Tibial nerve (tissue), 4 donors: ENCODE measurements around the gene AP3B1. TPM values are rescaled to one million over a fixed set of nuclear protein-coding genes. Genes with fewer than 3 reads are reported as not detected.

Experiments used
- DNase-seq, 2 donors: peaks; one replicate each; pipeline ENCODE4 v3.0.0-alpha.2; 2019; ENCODE audit warnings: low spot score in 2 of 2
- H3K27ac ChIP-seq, 4 donors: fragments of 200-600 bp; sonication (generic) in 3 of 4; one replicate each; pipeline ENCODE4 v1.5.1; 2017 to 2019; ENCODE audit warnings: mild to moderate bottlenecking in 1 of 4
- H3K27me3 ChIP-seq, 2 donors: fragments of 200-600 bp; sonication (generic) in 1 of 2; one replicate each; pipeline versions ENCODE4 v1.5.1 to v1.6.0; 2017 to 2019
- H3K36me3 ChIP-seq, 3 donors: fragments of 200-600 bp; sonication (generic); one replicate each; pipeline ENCODE4 v1.5.1; 2018 to 2019
- H3K4me1 ChIP-seq, 4 donors: fragments of 200-600 bp; sonication (generic) in 3 of 4; one replicate each; pipeline ENCODE4 v1.5.1; 2017 to 2019
- H3K4me3 ChIP-seq, 4 donors: fragments of 200-600 bp; sonication (generic) in 3 of 4; one replicate each; pipeline ENCODE4 v1.5.1; 2017 to 2019; ENCODE audit warnings: mild to moderate bottlenecking in 1 of 4, moderate library complexity in 1 of 4
- H3K9me3 ChIP-seq, 4 donors: fragments of 200-600 bp; sonication (generic) in 3 of 4; one replicate each; pipeline ENCODE4 v1.5.1; 2017 to 2019
- EP300 ChIP-seq, 2 donors: sonication (generic); formaldehyde crosslinking; IDR thresholded peaks; one replicate each; pipeline ENCODE4 v1.6.1; 2017; ENCODE audit warnings: antibody characterized with exemption in 2 of 2, mild to moderate bottlenecking in 1 of 2
- POLR2A ChIP-seq, 2 donors: fragments of 450-650 bp; IDR thresholded peaks; one replicate each; pipeline ENCODE4 v1.6.1; 2017; ENCODE audit warnings: antibody characterized with exemption in 2 of 2, mild to moderate bottlenecking in 2 of 2, moderate library complexity in 2 of 2
- WGBS, 2 donors: methylation state at CpG; one replicate each; pipeline ENCODE4 v1.1.5; 2018; 5-methylcytosine and 5-hydroxymethylcytosine counted together
- total RNA-seq, 4 donors: library from RNA; depleted of rRNA; stranded (reverse); fragments of >200 nt; gene quantifications; one replicate each; pipeline ENCODE4 v1.1.0, GENCODE V29; 2016
- TF ChIP-seq, protein P1 (sequence below), 5 experiments: fragments of 200-600 bp in 3 of 5; fragments of 450-650 bp in 2 of 5; sonication (generic) in 3 of 5; IDR thresholded peaks; one replicate each; pipeline ENCODE4 v1.5.1; 2016 to 2019; ENCODE audit warnings: antibody characterized with exemption in 5 of 5, mild to moderate bottlenecking in 3 of 5, moderate library complexity in 2 of 5

AP3B1 gene
- total RNA-seq, 4 donors from 2014 or later, result 23.1 to 51.0 (median 44.2) TPM

DNA sequence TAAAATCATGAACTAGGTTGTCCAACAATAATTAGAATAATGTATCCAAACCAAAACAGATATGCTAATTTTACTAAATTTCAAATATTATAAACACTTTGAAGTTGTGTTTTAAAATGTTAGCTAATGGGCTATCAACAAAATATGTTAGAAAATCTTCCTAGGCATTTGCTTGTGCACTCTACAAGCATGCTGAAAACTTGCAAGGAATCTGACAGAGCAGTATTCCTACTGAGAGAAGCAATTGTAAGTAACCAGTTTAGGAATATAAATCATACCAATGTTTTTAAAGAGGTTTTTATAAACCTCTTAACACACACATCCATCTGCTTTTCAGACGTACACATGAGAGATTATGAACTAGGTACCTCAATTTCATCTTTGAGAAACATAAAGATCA lies 289.9 kb downstream of the AP3B1 start:
- DNase-seq, result no peak
- H3K27ac ChIP-seq, result no peak overlapping the region
- 79 to 91% methylated on average over 1 of the region's 1 CpG for WGBS, 2 donors
- H3K4me3 ChIP-seq, result no peak overlapping the region
- no peaks in the 10 kb centered on the region for H3K27me3 ChIP-seq
- no peaks in the 10 kb centered on the region for H3K9me3 ChIP-seq
- no peak for TF ChIP-seq POLR2A (IDR thresholded peaks at IDR 0.05)
- no peak for TF ChIP-seq EP300 (IDR thresholded peaks at IDR 0.05)
- TF ChIP-seq, protein P1, sequence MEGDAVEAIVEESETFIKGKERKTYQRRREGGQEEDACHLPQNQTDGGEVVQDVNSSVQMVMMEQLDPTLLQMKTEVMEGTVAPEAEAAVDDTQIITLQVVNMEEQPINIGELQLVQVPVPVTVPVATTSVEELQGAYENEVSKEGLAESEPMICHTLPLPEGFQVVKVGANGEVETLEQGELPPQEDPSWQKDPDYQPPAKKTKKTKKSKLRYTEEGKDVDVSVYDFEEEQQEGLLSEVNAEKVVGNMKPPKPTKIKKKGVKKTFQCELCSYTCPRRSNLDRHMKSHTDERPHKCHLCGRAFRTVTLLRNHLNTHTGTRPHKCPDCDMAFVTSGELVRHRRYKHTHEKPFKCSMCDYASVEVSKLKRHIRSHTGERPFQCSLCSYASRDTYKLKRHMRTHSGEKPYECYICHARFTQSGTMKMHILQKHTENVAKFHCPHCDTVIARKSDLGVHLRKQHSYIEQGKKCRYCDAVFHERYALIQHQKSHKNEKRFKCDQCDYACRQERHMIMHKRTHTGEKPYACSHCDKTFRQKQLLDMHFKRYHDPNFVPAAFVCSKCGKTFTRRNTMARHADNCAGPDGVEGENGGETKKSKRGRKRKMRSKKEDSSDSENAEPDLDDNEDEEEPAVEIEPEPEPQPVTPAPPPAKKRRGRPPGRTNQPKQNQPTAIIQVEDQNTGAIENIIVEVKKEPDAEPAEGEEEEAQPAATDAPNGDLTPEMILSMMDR (IDR thresholded peaks at IDR 0.05), result no peak
- H3K36me3 ChIP-seq, result peaks cover 0 to 10% (median 0%) of the 10 kb centered on the region in 3 donors
- peaks cover 0 to 7% (median 0%) of the 10 kb centered on the region in 4 donors for H3K4me1 ChIP-seq

DNA sequence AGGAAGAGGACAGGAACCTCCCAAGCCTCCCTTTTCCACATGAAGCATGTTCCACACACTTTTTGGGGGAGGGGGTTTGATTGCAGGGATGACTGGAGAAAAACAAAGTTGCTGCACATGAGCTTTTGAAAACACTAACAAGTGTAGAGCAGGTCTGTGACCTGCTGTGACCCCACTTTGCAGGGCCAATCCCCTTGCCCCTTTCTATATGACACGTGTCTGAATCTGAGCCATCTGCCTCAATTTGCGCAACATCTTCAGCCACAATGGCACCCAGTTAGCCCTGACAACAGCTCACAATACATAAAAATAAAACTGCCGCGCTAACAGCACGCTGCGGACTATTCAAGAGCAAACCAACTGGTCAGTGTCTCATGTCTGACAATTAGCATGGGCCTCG lies 290.6 kb downstream of the AP3B1 start:
- H3K4me1 ChIP-seq, result peaks cover 0 to 7% (median 0%) of the 10 kb centered on the region in 4 donors
- no peak overlapping the region for H3K4me3 ChIP-seq
- no peak for TF ChIP-seq POLR2A (IDR thresholded peaks at IDR 0.05)
- TF ChIP-seq, protein P1 (IDR thresholded peaks at IDR 0.05), result no peak
- TF ChIP-seq EP300 (IDR thresholded peaks at IDR 0.05), result no peak
- no peak overlapping the region for H3K27ac ChIP-seq
- H3K27me3 ChIP-seq, result no peaks in the 10 kb centered on the region
- H3K36me3 ChIP-seq, result peaks cover 0 to 16% (median 0%) of the 10 kb centered on the region in 3 donors
- no peaks in the 10 kb centered on the region for H3K9me3 ChIP-seq
- WGBS, 2 donors, result 93 to 94% methylated on average over 7 of the region's 7 CpGs
- DNase-seq, result no peak

DNA sequence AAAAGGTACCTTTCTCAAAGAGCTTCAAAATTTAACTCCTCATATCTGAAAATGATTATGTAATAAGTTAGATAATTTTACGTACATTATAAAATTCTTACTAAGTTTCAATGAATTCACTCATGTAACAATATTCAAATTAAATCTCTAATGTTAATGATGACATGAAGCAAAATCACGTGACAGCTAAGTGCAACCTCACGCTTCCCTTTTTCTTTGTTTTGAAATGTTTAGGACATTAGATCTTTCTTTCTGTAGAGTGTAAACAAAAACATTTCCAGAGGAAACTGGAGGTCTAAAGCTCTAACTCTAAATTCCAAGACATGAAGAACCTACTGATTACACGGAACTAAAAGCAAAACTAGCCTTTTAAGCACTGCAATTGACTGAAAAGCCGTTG lies 291.0 kb downstream of the AP3B1 start:
- Histone ChIP-seq H3K4me3 (no peak overlapping the region), H3K27ac (no peak overlapping the region), H3K4me1 (peaks cover 0 to 7% (median 0%) of the 10 kb centered on the region in 4 donors), H3K36me3 (peaks cover 0 to 20% (median 0%) of the 10 kb centered on the region in 3 donors), H3K9me3 (no peaks in the 10 kb centered on the region), H3K27me3 (no peaks in the 10 kb centered on the region)
- WGBS, 2 donors, result 91% methylated on average over 5 of the region's 5 CpGs
- TF ChIP-seq, protein P1 (IDR thresholded peaks at IDR 0.05), result no peak
- TF ChIP-seq EP300 (IDR thresholded peaks at IDR 0.05) (no peak), POLR2A (IDR thresholded peaks at IDR 0.05) (no peak)
- DNase-seq, result no peak

DNA sequence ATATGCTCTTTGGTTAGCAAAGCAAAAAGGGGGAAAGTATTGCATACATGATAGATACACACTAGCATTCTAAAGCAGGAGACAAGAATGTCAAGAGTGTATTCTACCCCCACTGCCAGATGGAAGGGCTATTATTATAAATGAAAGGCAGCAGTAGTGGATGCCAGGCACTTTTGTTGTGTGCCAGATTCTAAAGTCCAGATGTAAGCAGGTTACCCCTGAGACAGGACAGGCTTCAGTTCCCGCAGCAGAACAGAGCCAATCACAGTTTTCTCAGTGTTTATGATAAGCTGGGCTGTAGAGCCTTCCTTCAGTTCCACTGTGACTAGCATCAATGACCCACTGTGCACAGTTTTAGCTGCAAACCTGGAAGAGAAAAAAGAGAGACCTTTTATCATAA lies 291.8 kb downstream of the AP3B1 start:
- H3K27ac ChIP-seq, result no peak overlapping the region
- no peak overlapping the region for H3K4me3 ChIP-seq
- no peaks in the 10 kb centered on the region for H3K9me3 ChIP-seq
- H3K27me3 ChIP-seq, result no peaks in the 10 kb centered on the region
- peaks cover 0 to 7% (median 0%) of the 10 kb centered on the region in 4 donors for H3K4me1 ChIP-seq
- peaks cover 0 to 22% (median 0%) of the 10 kb centered on the region in 3 donors for H3K36me3 ChIP-seq
- WGBS, 2 donors, result 88 to 96% methylated on average over 1 of the region's 1 CpG
- TF ChIP-seq POLR2A (IDR thresholded peaks at IDR 0.05) (no peak), EP300 (IDR thresholded peaks at IDR 0.05) (no peak)
- TF ChIP-seq, protein P1 (IDR thresholded peaks at IDR 0.05), result no peak
- DNase-seq, result no peak

DNA sequence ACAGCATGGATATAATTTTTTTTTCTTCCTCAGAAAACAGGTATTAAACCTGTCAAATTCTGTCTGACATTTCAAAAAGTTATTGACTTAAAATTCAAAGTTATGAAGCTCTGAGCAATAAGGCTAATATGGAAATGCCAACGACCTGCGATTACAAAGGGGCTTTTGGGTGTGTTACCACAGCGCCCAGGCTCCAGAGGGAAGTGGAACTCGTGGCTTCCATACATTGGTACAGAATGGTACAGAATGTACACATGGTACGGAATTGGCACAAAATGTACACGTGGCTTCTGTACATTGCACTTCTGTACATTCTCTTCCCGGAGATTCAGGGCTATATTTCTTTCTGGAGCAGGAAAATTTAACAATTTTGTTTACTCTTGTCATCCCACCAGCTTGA lies 293.3 kb downstream of the AP3B1 start:
- H3K4me3 ChIP-seq, result no peak overlapping the region
- H3K27me3 ChIP-seq, result no peaks in the 10 kb centered on the region
- DNase-seq, result no peak
- 86 to 94% methylated on average over 7 of the region's 7 CpGs for WGBS, 2 donors
- H3K4me1 ChIP-seq, result peaks cover 0 to 7% (median 0%) of the 10 kb centered on the region in 4 donors
- TF ChIP-seq, protein P1 (IDR thresholded peaks at IDR 0.05), result no peak
- no peaks in the 10 kb centered on the region for H3K9me3 ChIP-seq
- H3K27ac ChIP-seq, result no peak overlapping the region
- peaks cover 0 to 22% (median 0%) of the 10 kb centered on the region in 3 donors for H3K36me3 ChIP-seq
